Peyer's patch (tissue), 4 donors: Measurements from ENCODE around the gene PCBP3.

Experiments used
- CTCF ChIP-seq, 6 experiments: fragments of 450-650 bp in 4 of 6; fragments of 200-600 bp in 2 of 6; sonication (generic) in 1 of 6; IDR thresholded peaks; one replicate each; pipeline ENCODE4 v1.5.1; 2017 to 2019; ENCODE audit warnings: antibody characterized with exemption in 6 of 6, mild to moderate bottlenecking in 3 of 6, moderate library complexity in 1 of 6
- POLR2A ChIP-seq, 2 donors: fragments of 450-650 bp; IDR thresholded peaks; one replicate each; pipeline ENCODE4 v1.5.1; 2017; ENCODE audit warnings: antibody characterized with exemption in 2 of 2, mild to moderate bottlenecking in 2 of 2, moderate library complexity in 2 of 2

- TF ChIP-seq CTCF (IDR thresholded peaks at IDR 0.05), result no peak
- no peak for TF ChIP-seq POLR2A (IDR thresholded peaks at IDR 0.05)
Observed at GRCh38 chr21:45976701-45977311, 333.3 kb downstream of the PCBP3 start.
